ENCODE results near the gene YARS2.
A peak's percentile ranks its signal among the peaks of the same experiment; 100 is the strongest.

YARS2 gene

DNA sequence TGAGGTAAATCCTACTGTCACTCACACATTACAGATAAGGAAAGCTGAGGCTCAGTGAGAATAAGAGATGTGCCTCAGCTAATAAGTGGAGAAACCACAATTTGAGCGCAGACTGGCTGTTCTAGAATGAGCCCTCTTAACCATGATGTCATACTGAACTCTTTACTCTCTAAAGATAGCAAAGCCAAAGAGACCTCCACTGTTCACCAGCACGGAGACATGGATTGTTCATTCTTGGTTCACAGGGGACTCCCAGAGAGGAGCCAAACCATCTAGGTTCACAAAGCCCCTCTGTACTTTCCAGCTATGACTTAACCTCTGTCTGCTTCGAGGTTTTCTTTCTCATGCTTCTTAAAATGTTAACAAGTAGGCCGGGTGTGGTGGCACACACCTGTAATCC, 32.7 kb upstream of the YARS2 start:
- in situ Hi-C loops (cut with HindIII; ENCODE audit: low sequenced_read_pairs), result no loop called here
- no peak overlapping the region for H3K4me3 ChIP-seq (ENCODE audit: low read depth, low read length)
- DNase-seq (ENCODE audit: low read depth), result no peak
- TF ChIP-seq, protein P1, sequence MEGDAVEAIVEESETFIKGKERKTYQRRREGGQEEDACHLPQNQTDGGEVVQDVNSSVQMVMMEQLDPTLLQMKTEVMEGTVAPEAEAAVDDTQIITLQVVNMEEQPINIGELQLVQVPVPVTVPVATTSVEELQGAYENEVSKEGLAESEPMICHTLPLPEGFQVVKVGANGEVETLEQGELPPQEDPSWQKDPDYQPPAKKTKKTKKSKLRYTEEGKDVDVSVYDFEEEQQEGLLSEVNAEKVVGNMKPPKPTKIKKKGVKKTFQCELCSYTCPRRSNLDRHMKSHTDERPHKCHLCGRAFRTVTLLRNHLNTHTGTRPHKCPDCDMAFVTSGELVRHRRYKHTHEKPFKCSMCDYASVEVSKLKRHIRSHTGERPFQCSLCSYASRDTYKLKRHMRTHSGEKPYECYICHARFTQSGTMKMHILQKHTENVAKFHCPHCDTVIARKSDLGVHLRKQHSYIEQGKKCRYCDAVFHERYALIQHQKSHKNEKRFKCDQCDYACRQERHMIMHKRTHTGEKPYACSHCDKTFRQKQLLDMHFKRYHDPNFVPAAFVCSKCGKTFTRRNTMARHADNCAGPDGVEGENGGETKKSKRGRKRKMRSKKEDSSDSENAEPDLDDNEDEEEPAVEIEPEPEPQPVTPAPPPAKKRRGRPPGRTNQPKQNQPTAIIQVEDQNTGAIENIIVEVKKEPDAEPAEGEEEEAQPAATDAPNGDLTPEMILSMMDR (IDR thresholded peaks at IDR 0.05; ENCODE audit: low read depth, low read length, missing control alignments), result no peak

DNA sequence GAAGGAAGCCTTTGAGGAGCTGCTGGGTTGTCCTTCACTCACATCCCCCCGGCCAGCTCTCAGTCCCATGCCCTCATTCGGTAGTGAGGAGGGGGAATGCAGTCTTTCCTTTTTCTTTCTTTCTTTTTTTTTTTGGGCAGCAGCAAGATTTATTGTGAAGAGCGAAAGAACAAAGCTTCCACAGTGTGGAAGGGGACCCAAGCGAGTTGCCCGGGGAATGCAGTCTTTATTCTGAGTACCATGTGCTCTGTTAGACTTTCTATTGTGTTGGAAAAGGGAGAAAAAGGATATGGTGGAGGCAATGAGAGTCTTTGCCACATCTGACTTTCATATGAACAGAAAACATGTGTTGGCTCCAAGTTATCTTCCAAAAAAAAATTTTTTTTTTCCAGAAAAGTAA, 29.9 kb upstream of the YARS2 start:
- TF ChIP-seq, protein P1 (IDR thresholded peaks at IDR 0.05; ENCODE audit: low read depth, low read length, missing control alignments), result no peak
- DNase-seq (ENCODE audit: low read depth), result no peak
- in situ Hi-C loops (cut with HindIII; ENCODE audit: low sequenced_read_pairs), result no loop called here

DNA sequence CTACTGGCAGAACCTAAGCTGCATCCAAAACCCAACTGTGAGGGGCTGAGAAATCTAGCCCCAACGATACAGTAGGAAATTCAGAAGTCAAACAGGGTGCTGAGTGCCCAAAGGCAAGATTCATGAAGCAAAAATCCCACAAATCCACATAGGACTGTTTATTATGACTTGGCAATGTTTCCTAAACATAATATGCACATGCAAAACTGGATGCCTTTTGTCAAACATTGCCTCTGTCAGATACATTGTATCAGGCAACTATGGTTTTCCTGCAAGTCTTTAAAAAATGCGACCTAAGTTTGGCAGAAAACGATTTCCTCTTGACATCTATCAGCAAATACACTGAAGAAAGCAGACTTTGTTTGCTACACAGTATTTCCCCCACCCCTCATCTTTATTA, 27.3 kb upstream of the YARS2 start:
- TF ChIP-seq, protein P1 (IDR thresholded peaks at IDR 0.05; ENCODE audit: low read depth, low read length, missing control alignments), result no peak
- DNase-seq (ENCODE audit: low read depth), result no peak
- in situ Hi-C loops (cut with HindIII; ENCODE audit: low sequenced_read_pairs), result no loop called here

More for the DNA sequence above, 29.9 kb upstream of the YARS2 start:
- no peak overlapping the region for H3K4me3 ChIP-seq (ENCODE audit: low read depth, low read length)

DNA sequence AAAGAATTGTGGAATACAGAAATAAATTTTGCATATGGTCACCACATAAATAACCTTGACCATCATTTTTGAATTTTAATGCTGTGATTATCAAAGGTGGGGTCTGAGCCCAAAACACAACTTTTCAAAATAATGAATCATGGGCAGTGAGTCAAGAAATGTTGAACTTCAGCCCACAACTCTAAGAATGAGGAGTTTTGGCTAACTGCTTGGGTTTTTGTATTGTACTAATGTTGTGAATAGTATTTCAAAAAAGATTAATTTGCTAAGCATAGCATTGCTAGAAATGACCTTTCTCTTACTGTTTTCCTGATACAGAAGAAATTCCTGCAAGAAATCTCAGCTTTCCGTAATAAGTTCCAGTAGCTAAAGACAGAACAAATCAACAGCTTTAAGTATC, 24.4 kb upstream of the YARS2 start:
- TF ChIP-seq, protein P1 (IDR thresholded peaks at IDR 0.05; ENCODE audit: low read depth, low read length, missing control alignments), result no peak

More for the DNA sequence above, 27.3 kb upstream of the YARS2 start:
- no peak overlapping the region for H3K4me3 ChIP-seq (ENCODE audit: low read depth, low read length)

DNA sequence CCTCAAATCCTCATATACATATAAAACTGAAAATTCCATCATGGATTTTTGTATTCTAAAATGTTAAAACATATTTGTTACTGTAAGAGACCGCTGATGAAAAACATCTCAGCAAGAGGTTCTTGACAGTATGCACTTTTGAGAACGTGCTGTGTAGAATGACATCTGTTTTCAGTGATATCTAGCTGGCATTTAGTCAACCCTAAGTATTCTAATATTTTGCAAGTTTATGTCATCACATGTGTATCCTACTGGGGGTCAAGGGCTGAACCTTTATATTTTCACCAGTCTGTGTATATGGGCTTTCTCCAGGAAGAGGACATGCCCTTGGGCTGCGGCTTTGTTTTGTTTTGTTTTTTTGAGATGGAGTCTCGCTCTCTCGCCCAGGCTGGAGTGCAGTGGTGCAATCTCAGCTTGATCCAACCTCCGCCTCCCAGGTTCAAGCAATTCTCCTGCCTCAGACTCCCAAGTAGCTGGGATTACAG, 22.0 kb upstream of the YARS2 start:
- TF ChIP-seq, protein P1 (IDR thresholded peaks at IDR 0.05; ENCODE audit: low read depth, low read length, missing control alignments), result no peak
- no peak for DNase-seq (ENCODE audit: low read depth)
- in situ Hi-C loops (cut with HindIII; ENCODE audit: low sequenced_read_pairs), result no loop called here
- H3K4me3 ChIP-seq (ENCODE audit: low read depth, low read length), result no peak overlapping the region

More for the DNA sequence above, 24.4 kb upstream of the YARS2 start:
- DNase-seq (ENCODE audit: low read depth), result peak; percentile 38
- in situ Hi-C loops (cut with HindIII; ENCODE audit: low sequenced_read_pairs), result no loop called here
- H3K4me3 ChIP-seq (ENCODE audit: low read depth, low read length), result no peak overlapping the region

DNA sequence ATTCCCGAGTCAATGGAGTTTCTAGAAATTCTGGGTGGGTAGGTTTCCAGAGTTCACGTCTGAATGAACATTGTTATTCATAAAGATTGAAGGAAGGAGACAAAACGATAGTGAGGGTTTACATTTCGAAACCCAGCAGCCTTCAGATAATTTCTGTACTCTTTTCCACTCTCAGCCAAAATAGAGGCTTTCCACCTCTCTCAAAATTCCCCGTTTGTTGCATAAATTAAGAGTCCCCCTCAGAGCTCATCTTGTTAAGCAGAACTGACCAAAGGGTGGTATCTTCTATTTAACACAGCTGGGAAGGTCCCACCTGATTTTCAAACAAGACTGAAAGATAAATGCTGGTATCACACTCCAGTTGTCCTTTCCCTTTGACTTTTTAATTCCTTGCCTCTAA, 21.5 kb upstream of the YARS2 start:
- in situ Hi-C loops (cut with HindIII; ENCODE audit: low sequenced_read_pairs), result no loop called here
- no peak overlapping the region for H3K4me3 ChIP-seq (ENCODE audit: low read depth, low read length)
- no peak for DNase-seq (ENCODE audit: low read depth)
- TF ChIP-seq, protein P1 (IDR thresholded peaks at IDR 0.05; ENCODE audit: low read depth, low read length, missing control alignments), result no peak

DNA sequence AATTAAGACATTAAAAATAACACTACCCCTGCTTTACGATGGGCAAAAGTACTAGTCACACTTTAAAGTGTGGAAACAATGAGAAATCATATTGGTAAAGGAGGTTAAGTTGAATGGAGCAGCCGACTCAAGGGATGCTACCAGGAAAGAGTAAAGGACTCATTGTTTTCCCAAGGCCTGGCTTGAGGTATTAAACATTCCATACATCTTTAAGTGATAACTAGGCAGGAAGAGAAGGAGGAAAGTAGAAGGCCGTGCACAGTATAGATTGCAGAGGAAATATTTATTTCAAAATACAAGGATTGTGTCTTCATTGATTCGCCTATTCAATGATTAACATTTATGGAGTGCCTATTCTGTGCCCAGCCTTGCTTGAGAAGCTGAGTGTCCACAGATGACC, 20.6 kb upstream of the YARS2 start:
- TF ChIP-seq, protein P1 (IDR thresholded peaks at IDR 0.05; ENCODE audit: low read depth, low read length, missing control alignments), result no peak
- no peak overlapping the region for H3K4me3 ChIP-seq (ENCODE audit: low read depth, low read length)
- in situ Hi-C loops (cut with HindIII; ENCODE audit: low sequenced_read_pairs), result no loop called here
- DNase-seq (ENCODE audit: low read depth), result no peak
